Right lobe of liver (tissue), 6 donors: ENCODE data around the gene CCDC196. TPM values are rescaled to one million over a fixed set of nuclear protein-coding genes. Genes with fewer than 3 reads are reported as not detected.

Source experiments
- ATAC-seq, 4 donors: fragments of 200-7000 bp; cut with Tn5 transposase; one replicate each; pipeline ENCODE4 v1.9.1; 2020; ENCODE audit warnings: mild to moderate bottlenecking in 4 of 4, moderate library complexity in 4 of 4
- DNase-seq, 3 donors: peaks; one replicate each; pipeline ENCODE4 v3.0.0-alpha.2; 2020
- H3K27ac ChIP-seq, 3 donors: fragments of 200-600 bp; one replicate each; pipeline ENCODE4 v1.8.0; 2022
- H3K27me3 ChIP-seq, 2 donors: fragments of 200-600 bp; one replicate each; pipeline ENCODE4 v1.8.0; 2022
- H3K36me3 ChIP-seq, 4 donors: fragments of 200-600 bp; sonication (generic) in 1 of 4; one replicate each; pipeline versions ENCODE4 v1.5.1 to v1.8.0; 2017 to 2022; ENCODE audit warnings: control low read depth in 1 of 4
- H3K4me1 ChIP-seq, 4 donors: fragments of 200-600 bp; sonication (generic) in 1 of 4; one replicate each; pipeline versions ENCODE4 v1.5.1 to v1.8.0; 2017 to 2022; ENCODE audit warnings: control low read depth in 1 of 4
- H3K4me3 ChIP-seq, 3 donors: fragments of 200-600 bp; one replicate each; pipeline ENCODE4 v1.8.0; 2022
- H3K9me3 ChIP-seq, 4 donors: fragments of 200-600 bp; sonication (generic) in 1 of 4; one replicate each; pipeline versions ENCODE4 v1.5.1 to v1.8.0; 2017 to 2022; ENCODE audit warnings: control low read depth in 1 of 4
- CTCF ChIP-seq, 4 donors: fragments of 200-600 bp in 3 of 4; fragments of 450-650 bp in 1 of 4; IDR thresholded peaks; one replicate each; pipeline versions ENCODE4 v1.5.1 to v1.8.0; 2016 to 2022; ENCODE audit warnings: antibody characterized with exemption in 4 of 4, mild to moderate bottlenecking in 2 of 4
- POLR2A ChIP-seq: fragments of 450-650 bp; IDR thresholded peaks from one replicate; pipeline ENCODE4 v1.6.1; 2017; ENCODE audit warnings: antibody characterized with exemption, mild to moderate bottlenecking
- WGBS: methylation state at CpG from one replicate; pipeline ENCODE4 v1.1.6; 2018; ENCODE audit warnings: low coverage, low lambda C conversion rate; ENCODE audit not compliant: insufficient coverage; ENCODE audit errors: missing lambda C conversion rate; 5-methylcytosine and 5-hydroxymethylcytosine counted together
- intact Hi-C, 2 donors: fragments of 100-400 bp; cut with DNase I; formaldehyde crosslinking; loops; one replicate each; pipeline versions ENCODE4 v1.11.2 to v1.14.1; 2022
- total RNA-seq, 6 experiments: library from RNA; depleted of rRNA in 2 of 6; stranded (reverse); fragments of >200 nt in 2 of 6; fragmentation: NEBNext Ultra II Directional in 3 of 6; extraction: Animal tissue kit (Norgen Biotek cat#: 25700) in 3 of 6; gene quantifications; one replicate each; pipeline versions ENCODE4 v1.1.0 to v1.2.4, GENCODE V29; 2016 to 2023
- donor health status: DM: no; HTN: yes; CAD: no.
- donor health status: DM: no; HTN: no; CAD: no.
- donor health status: DM: no; HTN: no; CAD: no.
- donor health status: DM: no; HTN: yes; CAD: no.
- donor health status: DM: no; HTN: yes; CAD: no.

The CCDC196 gene
- total RNA-seq, 6 experiments from 2014 or later: 1.9 to 8.1 (median 5.6) TPM; not detected in 2

- no peaks in the 10 kb centered on the region for H3K4me1 ChIP-seq
- intact Hi-C loops: no loop called here
- H3K4me3 ChIP-seq: no peak overlapping the region
- no peaks in the 10 kb centered on the region for H3K9me3 ChIP-seq
- H3K36me3 ChIP-seq: no peaks in the 10 kb centered on the region
- 27% methylated on average over 1 of the region's 1 CpG for WGBS
- ATAC-seq: no peak
- TF ChIP-seq POLR2A: no peak
- no peak for TF ChIP-seq CTCF (IDR thresholded peaks at IDR 0.05)
- H3K27me3 ChIP-seq: no peaks in the 10 kb centered on the region
- no peak overlapping the region for H3K27ac ChIP-seq
- no peak for DNase-seq
Observed at GRCh38 chr14:66476964-66477363, 9.2 kb upstream of the CCDC196 start.

GRCh38 chr14:66477567-66477966 lies 8.6 kb upstream of the CCDC196 start:
- TF ChIP-seq POLR2A (no peak), CTCF (IDR thresholded peaks at IDR 0.05) (no peak)
- H3K4me1 ChIP-seq: peaks cover 0 to 4% (median under 1%) of the 10 kb centered on the region in 4 donors
- no peak for ATAC-seq

GRCh38 chr14:66482873-66483272 lies 3.3 kb upstream of the CCDC196 start:
- Histone ChIP-seq H3K36me3 (no peaks in the 10 kb centered on the region), H3K27ac (peak overlapping the region in 2 of 3 donors; percentile 14 to 36), H3K27me3 (no peaks in the 10 kb centered on the region), H3K9me3 (no peaks in the 10 kb centered on the region), H3K4me1 (peaks cover 0 to 38% (median 11%) of the 10 kb centered on the region in 4 donors), H3K4me3 (no peak overlapping the region)
- DNase-seq: no peak
- 33% methylated on average over 2 of the region's 2 CpGs for WGBS
- no peak for TF ChIP-seq POLR2A
- peak in 3 of 4 donors; percentile 11 to 32 (median 22) for ATAC-seq
- intact Hi-C loops: no loop called here

More at GRCh38 chr14:66477567-66477966, 8.6 kb upstream of the CCDC196 start:
- no peak overlapping the region for H3K4me3 ChIP-seq
- H3K27ac ChIP-seq: no peak overlapping the region
- no peak for DNase-seq
- no peaks in the 10 kb centered on the region for H3K9me3 ChIP-seq
- intact Hi-C loops: no loop called here
- no peaks in the 10 kb centered on the region for H3K36me3 ChIP-seq
- H3K27me3 ChIP-seq: no peaks in the 10 kb centered on the region

- H3K4me1 ChIP-seq: peaks cover 0 to 38% (median 11%) of the 10 kb centered on the region in 4 donors
- H3K27me3 ChIP-seq: no peaks in the 10 kb centered on the region
- H3K27ac ChIP-seq: peak overlapping the region in 2 of 3 donors; percentile 36 to 57
- H3K4me3 ChIP-seq: no peak overlapping the region
- H3K9me3 ChIP-seq: no peaks in the 10 kb centered on the region
- intact Hi-C loops: no loop called here
- WGBS: 42% methylated on average over 1 of the region's 1 CpG
- DNase-seq (peak in 1 of 3 donors; percentile 68), ATAC-seq (peak; percentile 91 to 96 (median 95))
- TF ChIP-seq POLR2A: no peak
- no peak for TF ChIP-seq CTCF (IDR thresholded peaks at IDR 0.05)
- H3K36me3 ChIP-seq: no peaks in the 10 kb centered on the region
Observed at GRCh38 chr14:66483322-66483721, 2.8 kb upstream of the CCDC196 start.

GRCh38 chr14:66485029-66485428 lies 1.1 kb upstream of the CCDC196 start:
- WGBS: 38% methylated on average over 3 of the region's 3 CpGs
- Histone ChIP-seq H3K4me3 (no peak overlapping the region), H3K9me3 (no peaks in the 10 kb centered on the region), H3K4me1 (peaks cover 0 to 43% (median 16%) of the 10 kb centered on the region in 4 donors), H3K27me3 (no peaks in the 10 kb centered on the region), H3K36me3 (no peaks in the 10 kb centered on the region), H3K27ac (peak overlapping the region in 2 of 3 donors; percentile 39 to 71)
- ATAC-seq: peak; percentile 34 to 68 (median 60)
- intact Hi-C loops: no loop called here
- no peak for DNase-seq
- TF ChIP-seq CTCF (IDR thresholded peaks at IDR 0.05) (no peak), POLR2A (no peak)
